Measurements from ENCODE around the gene RABL2A.
A peak's percentile ranks its signal among the peaks of the same experiment; 100 is the strongest.
"Not testable (repeated sequence)": the region's sequence is repeated elsewhere in the genome, so short reads cannot be mapped to it uniquely, and the experiment has no call there.

RABL2A gene

DNA sequence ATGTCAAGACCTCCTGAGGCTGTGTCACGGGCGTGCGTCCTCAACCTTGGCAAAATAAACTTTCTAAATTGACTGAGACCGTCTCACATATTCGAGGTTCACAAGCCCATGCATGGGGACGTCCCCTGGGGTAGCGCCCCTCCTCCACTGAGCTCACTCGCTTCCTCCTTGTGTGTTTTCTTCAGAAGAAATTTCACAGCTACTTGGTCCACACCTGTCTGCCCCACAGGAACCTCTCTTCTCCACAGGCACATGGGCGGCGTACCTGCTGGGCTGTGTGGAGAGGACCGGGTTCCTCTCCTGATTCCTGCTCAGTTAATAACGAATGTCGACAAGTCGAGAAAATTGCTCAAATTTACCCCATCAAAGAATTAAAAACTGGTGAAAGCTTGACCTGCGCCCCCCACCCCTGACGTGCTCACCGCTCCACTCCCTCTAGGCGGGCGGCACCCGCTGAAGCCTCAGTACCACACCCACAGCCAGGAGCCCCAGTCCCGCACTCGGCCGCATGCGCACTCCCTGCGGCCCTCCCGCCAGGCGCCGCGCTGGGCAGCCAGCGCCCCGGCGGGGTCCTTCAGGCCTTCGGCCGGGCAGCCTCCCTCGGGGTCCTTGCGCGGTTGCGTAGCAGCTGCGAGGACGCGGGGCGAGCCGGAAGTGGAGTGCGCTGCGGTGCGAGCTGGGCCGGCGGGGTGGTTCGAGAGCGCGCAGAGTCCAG is at the start of gene RABL2A:
Gene RABL2A, plus strand, starts transcription at position 651 of the 715 bp plus-strand sequence. CDS start 1,341 bp downstream, outside the sequence.
- DNase-seq (ENCODE audit: low read depth in 2 of 2) = peak; percentile 76 to 78

DNA sequence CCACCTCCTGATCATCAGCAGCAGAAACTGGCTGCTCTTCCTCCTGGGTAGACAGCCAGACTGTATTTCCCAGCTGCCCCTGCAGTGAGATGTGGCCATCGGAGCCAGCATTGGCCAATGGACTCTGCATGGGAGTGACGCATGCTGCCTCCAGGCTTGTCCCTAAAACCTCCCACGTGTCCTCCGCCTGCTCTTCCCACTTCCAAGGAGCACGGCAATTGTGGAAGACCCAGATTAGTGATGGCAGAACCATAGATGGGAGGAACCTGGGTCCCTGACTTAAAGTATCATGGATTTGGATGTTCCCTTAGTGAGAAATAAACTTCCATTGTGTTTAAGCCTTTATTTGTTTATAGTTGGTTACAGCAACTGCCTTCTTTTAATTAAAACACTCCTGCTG is 48.6 kb upstream of the RABL2A start:
- not testable (repeated sequence) for DNase-seq (ENCODE audit: low read depth in 2 of 2)

DNA sequence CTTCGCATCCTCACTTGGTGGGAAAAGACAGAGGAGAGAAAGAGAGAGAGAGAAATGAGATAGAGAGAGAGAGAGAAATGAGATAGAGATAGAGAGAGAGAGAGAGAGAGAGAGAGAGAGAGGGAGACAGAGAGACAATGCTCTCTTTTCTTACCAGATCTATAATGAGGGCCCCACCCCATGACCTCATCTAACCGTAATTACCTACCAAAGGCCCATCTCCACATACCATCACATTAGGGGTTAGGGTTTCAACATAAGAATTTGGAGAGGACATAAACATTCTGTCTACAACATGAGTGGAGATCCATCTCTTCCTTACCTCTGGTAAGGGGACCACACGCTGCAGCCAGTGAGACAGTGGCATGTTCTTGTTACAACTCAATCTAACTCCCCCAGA is 44.6 kb upstream of the RABL2A start:
- not testable (repeated sequence) for DNase-seq (ENCODE audit: low read depth in 2 of 2)

- DNase-seq (ENCODE audit: low read depth in 2 of 2) = peak; percentile 78 to 79
Observed at GRCh38 chr2:113583521-113584225, 43.4 kb upstream of the RABL2A start.

GRCh38 chr2:113584311-113585092 is 42.6 kb upstream of the RABL2A start:
- DNase-seq (ENCODE audit: low read depth in 2 of 2) = not testable (repeated sequence)

- peak; percentile 51 to 54 for DNase-seq (ENCODE audit: low read depth in 2 of 2)
Observed at GRCh38 chr2:113587201-113587600, 39.9 kb upstream of the RABL2A start.

- DNase-seq (ENCODE audit: low read depth in 2 of 2) = not testable (repeated sequence)
Observed at GRCh38 chr2:113589591-113589990, 37.5 kb upstream of the RABL2A start.

GRCh38 chr2:113591926-113592325 is 35.1 kb upstream of the RABL2A start:
- DNase-seq (ENCODE audit: low read depth in 2 of 2) = not testable (repeated sequence)

DNA sequence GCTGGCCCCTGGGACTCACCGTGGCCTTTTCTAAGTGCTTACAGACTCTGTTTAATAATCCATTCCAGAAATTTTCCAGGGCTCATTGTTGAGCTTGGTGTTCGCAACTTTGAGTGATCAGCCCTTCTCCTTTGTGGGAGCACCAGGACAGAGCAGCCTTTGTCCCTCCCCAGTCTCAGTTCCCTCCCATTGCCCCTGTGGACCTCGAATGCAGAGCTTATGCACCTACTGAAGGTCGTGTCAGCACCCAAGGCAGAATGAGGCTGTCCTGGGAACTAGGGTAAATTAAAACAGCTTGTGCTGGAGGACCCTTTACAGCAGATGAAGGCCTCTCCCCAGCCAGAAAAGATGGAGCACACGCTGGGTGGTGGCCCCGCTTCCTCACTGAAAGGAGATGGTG is 33.8 kb upstream of the RABL2A start:
- DNase-seq (ENCODE audit: low read depth in 2 of 2) = not testable (repeated sequence)

DNA sequence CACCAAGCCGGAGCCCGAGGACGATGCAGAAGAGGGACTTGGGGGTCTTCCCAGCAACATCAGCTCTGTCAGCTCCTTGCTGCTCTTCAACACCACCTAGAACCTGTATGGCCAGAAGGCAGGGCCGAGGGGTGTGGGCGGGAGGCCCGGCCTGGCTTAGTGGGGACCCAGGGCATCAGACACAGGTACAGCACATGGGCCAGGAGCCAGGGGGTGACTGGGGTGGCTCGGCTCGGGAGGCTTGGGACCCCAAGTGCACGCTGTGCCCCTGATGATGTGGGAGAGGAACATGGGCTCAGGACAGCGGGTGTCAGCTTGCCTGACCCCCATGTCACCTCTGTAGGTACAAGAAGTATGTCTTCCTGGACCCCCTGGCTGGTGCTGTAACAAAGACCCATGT is 31.3 kb upstream of the RABL2A start:
- not testable (repeated sequence) for DNase-seq (ENCODE audit: low read depth in 2 of 2)

GRCh38 chr2:113597164-113597563 is 29.9 kb upstream of the RABL2A start:
- not testable (repeated sequence) for DNase-seq (ENCODE audit: low read depth in 2 of 2)

DNA sequence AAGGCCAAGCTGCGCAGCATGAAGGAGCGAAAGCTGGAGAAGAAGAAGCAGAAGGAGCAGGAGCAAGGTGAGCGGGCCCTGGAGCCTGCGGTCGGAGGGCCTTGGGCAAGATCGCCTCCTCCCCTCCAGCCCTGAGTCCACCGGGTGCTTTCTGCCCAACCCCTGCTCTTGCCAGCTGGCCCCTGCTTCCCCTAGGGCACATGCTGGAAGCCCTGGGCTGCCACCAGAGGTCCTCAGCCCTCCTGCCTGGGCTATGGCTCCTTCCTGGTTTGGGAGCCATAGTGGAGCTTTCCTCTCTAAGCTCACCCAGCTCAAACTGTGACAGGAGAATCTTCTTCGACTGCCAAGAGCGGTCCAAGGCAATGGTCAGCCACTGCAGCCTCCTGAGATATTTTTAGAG is 29.5 kb upstream of the RABL2A start:
- DNase-seq (ENCODE audit: low read depth in 2 of 2) = not testable (repeated sequence)

GRCh38 chr2:113598180-113598579 is 28.9 kb upstream of the RABL2A start:
- DNase-seq (ENCODE audit: low read depth in 2 of 2) = not testable (repeated sequence)

DNA sequence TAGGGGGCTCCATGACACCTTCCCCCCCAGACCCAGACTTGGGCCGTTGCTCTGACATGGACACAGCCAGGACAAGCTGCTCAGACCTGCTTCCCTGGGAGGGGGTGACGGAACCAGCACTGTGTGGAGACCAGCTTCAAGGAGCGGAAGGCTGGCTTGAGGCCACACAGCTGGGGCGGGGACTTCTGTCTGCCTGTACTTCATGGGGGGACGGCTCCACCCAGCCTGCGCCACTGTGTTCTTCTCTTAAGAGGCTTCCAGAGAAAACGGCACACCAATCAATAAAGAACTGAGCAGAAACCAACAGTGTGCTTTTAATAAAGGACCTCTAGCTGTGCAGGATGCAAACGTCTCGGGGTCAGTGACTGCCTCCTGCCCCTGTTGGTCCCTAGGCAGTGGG is 28.3 kb upstream of the RABL2A start:
- not testable (repeated sequence) for DNase-seq (ENCODE audit: low read depth in 2 of 2)

- not testable (repeated sequence) for DNase-seq (ENCODE audit: low read depth in 2 of 2)
Observed at GRCh38 chr2:113599208-113599607, 27.9 kb upstream of the RABL2A start.

DNA sequence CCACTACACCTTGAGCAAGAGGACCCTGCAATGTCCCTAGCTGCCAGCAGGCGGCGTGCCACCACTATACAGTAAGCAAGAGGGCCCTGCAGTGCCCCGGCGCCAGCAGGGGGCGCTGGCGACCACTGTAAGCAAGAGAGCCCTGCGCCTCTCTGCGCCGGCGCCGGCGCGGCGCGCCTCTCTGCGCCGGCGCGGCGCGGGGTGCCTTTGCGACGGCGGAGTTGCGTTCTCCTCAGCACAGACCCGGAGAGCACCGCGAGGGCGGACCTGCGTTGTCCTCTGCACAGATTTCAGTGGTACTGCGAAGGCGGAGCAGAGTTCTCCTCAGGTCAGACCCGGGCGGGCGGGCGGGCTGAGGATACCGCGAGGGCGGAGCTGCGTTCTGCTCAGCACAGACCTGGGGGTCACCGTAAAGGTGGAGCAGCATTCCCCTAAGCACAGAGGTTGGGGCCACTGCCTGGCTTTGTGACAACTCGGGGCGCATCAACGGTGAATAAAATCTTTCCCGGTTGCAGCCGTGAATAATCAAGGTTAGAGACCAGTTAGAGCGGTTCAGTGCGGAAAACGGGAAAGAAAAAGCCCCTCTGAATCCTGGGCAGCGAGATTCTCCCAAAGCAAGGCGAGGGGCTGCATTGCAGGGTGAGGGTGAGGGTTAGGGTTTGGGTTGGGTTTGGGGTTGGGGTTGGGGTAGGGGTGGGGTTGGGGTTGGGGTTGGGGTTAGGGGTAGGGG is 24.9 kb upstream of the RABL2A start:
- DNase-seq (ENCODE audit: low read depth in 2 of 2) = peak; percentile 65 to 76

DNA sequence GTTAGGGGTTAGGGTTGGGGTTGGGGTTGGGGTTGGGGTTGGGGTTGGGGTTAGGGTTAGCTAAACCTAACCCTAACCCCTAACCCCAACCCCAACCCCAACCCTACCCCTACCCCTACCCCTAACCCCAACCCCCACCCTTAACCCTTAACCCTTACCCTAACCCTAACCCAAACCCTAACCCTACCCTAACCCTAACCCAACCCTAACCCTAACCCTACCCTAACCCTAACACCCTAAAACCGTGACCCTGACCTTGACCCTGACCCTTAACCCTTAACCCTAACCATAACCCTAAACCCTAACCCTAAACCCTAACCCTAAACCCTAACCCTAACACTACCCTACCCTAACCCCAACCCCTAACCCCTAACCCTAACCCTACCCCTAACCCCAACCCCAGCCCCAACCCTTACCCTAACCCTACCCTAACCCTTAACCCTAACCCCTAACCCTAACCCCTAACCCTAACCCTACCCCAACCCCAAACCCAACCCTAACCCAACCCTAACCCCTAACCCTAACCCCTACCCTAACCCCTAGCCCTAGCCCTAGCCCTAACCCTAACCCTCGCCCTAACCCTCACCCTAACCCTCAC is 24.1 kb upstream of the RABL2A start:
- no peak for DNase-seq (ENCODE audit: low read depth in 2 of 2)

DNA sequence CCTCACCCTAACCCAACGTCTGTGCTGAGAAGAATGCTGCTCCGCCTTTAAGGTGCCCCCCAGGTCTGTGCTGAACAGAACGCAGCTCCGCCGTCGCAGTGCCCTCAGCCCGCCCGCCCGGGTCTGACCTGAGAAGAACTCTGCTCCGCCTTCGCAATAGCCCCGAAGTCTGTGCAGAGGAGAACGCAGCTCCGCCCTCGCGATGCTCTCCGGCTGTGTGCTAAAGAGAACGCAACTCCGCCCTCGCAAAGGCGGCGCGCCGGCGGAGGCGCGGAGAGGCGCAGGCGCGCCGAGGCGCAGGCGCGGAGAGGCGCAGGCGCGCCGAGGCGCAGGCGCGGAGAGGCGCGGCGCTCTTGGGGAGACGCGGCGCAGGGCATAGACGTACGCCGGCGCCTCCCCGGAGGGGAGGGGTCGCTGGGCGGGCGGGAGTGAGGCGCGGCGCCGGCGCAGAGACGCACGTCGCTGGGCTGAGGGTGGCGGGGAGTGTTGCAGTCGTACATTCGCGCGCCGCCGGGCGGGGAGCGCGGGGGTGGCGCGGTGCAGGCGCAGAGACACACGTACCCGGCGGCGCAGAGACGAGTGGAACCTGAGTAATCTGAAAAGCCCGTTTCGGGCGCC is 23.5 kb upstream of the RABL2A start:
- DNase-seq (ENCODE audit: low read depth in 2 of 2) = peak; percentile 70 to 80

DNA sequence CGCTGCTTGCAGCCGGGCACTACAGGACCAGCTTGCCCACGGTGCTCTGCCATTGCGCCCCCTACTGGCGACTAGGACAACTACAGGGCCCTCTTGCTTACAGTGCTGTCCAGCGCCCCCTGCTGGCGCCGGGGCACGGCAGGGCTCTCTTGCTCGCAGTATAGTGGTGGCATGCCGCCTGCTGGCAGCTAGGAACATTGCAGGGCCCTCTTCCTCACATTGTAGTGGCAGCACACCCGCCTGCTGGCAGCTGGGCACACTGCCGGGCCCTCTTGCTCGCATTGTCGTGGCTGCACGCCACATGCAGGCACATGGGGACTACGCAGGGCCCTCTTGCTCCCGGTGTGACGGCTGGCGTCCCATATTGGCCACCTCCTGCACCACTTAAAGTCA is 23.0 kb upstream of the RABL2A start:
- DNase-seq (ENCODE audit: low read depth in 2 of 2) = peak; percentile 75 to 87

GRCh38 chr2:113604661-113605060 is 22.4 kb upstream of the RABL2A start:
- DNase-seq (ENCODE audit: low read depth in 2 of 2) = not testable (repeated sequence)

GRCh38 chr2:113606036-113606435 is 21.0 kb upstream of the RABL2A start:
- not testable (repeated sequence) for DNase-seq (ENCODE audit: low read depth in 2 of 2)
